Neuron (in vitro differentiated cells): ENCODE measurements around the gene ABHD6.

Experiments
- H2AFZ ChIP-seq: one replicate; pipeline ENCODE4 v1.6.1; 2013; ENCODE audit warnings: low read depth, mild to moderate bottlenecking, inconsistent platforms, low read length, moderate library complexity
- H3K27me3 ChIP-seq: one replicate; pipeline ENCODE4 v1.6.1; 2013; ENCODE audit warnings: low read length; ENCODE audit not compliant: insufficient read depth
- H3K36me3 ChIP-seq: one replicate; pipeline ENCODE4 v1.6.1; 2013; ENCODE audit warnings: low read length; ENCODE audit not compliant: insufficient read depth
- H3K4me1 ChIP-seq: one replicate; pipeline ENCODE4 v1.6.1; 2013; ENCODE audit warnings: low read length; ENCODE audit not compliant: insufficient read depth
- H3K4me3 ChIP-seq: 2 replicates; pipeline ENCODE4 v1.5.1; 2013; ENCODE audit warnings: mild to moderate bottlenecking, low read length, moderate library complexity
- H3K9me3 ChIP-seq: one replicate; pipeline ENCODE4 v1.6.1; 2013; ENCODE audit warnings: low read length

The ABHD6 gene

GRCh38 chr3:58341376-58341775 is 103.8 kb downstream of the ABHD6 start:
- no peaks in the 10 kb centered on the region for H3K9me3 ChIP-seq
- no peaks in the 10 kb centered on the region for H3K36me3 ChIP-seq
- H3K4me3 ChIP-seq: no peak overlapping the region
- H2AFZ ChIP-seq: no peak overlapping the region
- H3K27me3 ChIP-seq: no peaks in the 10 kb centered on the region
- H3K4me1 ChIP-seq: no peaks in the 10 kb centered on the region

GRCh38 chr3:58342676-58343075 is 105.1 kb downstream of the ABHD6 start:
- H3K4me1 ChIP-seq: no peaks in the 10 kb centered on the region
- no peak overlapping the region for H3K4me3 ChIP-seq
- H2AFZ ChIP-seq: no peak overlapping the region
- H3K27me3 ChIP-seq: no peaks in the 10 kb centered on the region
- no peaks in the 10 kb centered on the region for H3K9me3 ChIP-seq
- no peaks in the 10 kb centered on the region for H3K36me3 ChIP-seq
